Mammary microvascular endothelial cell (primary cell): ENCODE measurements around the gene POM121L2. TPM values are rescaled to one million over a fixed set of nuclear protein-coding genes. Genes with fewer than 3 reads are reported as not detected.

Experiments used
- total RNA-seq: library from RNA; depleted of rRNA; stranded (reverse); fragments of >200 nt; gene quantifications from 2 replicates; pipeline ENCODE4 v1.2.3, GENCODE V29; 2015

POM121L2 gene
- not detected in 2 replicates for total RNA-seq

DNA sequence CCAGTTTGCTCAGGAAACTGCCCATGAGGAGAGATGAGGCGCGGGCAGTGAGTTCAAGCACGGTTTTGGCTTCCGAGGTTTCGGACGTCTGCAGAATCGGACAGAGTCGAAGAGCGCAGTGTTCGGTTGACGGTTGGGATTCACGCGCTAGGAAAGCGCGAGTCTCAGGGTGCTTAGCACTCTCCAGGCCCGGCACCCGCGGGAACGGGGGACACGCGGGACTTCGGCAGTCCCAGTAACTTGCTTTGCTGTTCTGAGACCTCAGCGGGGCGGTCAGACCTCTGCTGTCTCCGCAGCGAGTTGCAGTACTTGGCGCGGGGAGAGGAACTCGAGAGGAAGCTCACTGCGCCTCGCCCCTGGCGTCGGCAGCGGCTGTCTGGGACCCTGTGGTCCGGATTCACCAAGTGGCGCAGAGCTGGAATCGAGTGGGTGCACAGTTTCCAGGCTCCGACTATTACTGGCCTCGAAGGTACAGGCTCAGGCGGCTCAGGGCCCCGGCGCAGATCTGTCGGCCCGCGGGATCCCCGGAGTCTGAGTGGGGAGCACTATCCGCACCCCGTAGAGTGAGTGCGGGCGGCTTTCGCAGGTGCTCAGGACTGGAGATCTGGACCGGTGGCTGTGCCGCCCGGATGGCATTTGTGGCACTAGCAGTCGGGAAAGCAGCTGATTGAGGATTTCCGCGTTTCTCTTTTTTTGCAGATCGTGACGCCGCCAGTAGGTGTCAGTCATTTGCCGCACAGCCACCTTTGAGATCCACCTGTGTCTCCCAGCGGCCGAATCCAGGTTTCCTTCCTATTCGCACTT is at the start of gene POM121L2:
POM121L2 (minus strand) TSS at position 128 of the 804 bp plus-strand sequence; CDS start at position 25, 103 bp downstream.

Other genes with a start within 250 kb of the POM121L2 start
- not detected in 2 replicates for gene PRSS16, start 64.6 kb downstream of the POM121L2 start, total RNA-seq
- gene ZNF391, start 76.5 kb upstream of the POM121L2 start, total RNA-seq = 0.27 and 0.64 TPM in 2 replicates
- gene ZNF184, start 160.8 kb upstream of the POM121L2 start, total RNA-seq = 3.8 and 4.2 TPM in 2 replicates